Tibial artery (tissue), 4 donors: ENCODE results near the gene THRB.

Source experiments
- DNase-seq, 2 donors: peaks; one replicate each; pipeline ENCODE4 v3.0.0-alpha.2; 2019
- H3K27ac ChIP-seq, 2 donors: fragments of 200-600 bp; sonication (generic) in 1 of 2; 1 replicate in 1 of 2; 2 replicates in 1 of 2; pipeline ENCODE4 v1.5.1; 2018 to 2019; ENCODE audit warnings: mild to moderate bottlenecking in 1 of 2
- H3K27me3 ChIP-seq, 2 donors: fragments of 200-600 bp; sonication (generic) in 1 of 2; one replicate each; pipeline versions ENCODE4 v1.5.1 to v1.6.0; 2016 to 2019
- H3K36me3 ChIP-seq, 3 donors: fragments of 200-600 bp; sonication (generic) in 2 of 3; one replicate each; pipeline ENCODE4 v1.5.1; 2016 to 2019; ENCODE audit warnings: mild to moderate bottlenecking in 2 of 3
- H3K4me1 ChIP-seq, 4 donors: fragments of 200-600 bp; sonication (generic) in 2 of 4; 1 replicate in 3 of 4; 2 replicates in 1 of 4; pipeline ENCODE4 v1.5.1; 2016 to 2019
- H3K4me3 ChIP-seq, 2 donors: fragments of 200-600 bp; sonication (generic) in 1 of 2; 1 replicate in 1 of 2; 2 replicates in 1 of 2; pipeline ENCODE4 v1.5.1; 2018 to 2019; ENCODE audit warnings: mild to moderate bottlenecking in 2 of 2
- H3K9me3 ChIP-seq, 3 donors: fragments of 200-600 bp; sonication (generic) in 1 of 3; one replicate each; pipeline ENCODE4 v1.5.1; 2016 to 2019
- CTCF ChIP-seq, 2 experiments: fragments of 200-600 bp in 1 of 2; fragments of 450-650 bp in 1 of 2; IDR thresholded peaks; one replicate each; pipeline ENCODE4 v1.5.1; 2017 to 2019; ENCODE audit warnings: antibody characterized with exemption in 2 of 2, mild to moderate bottlenecking in 1 of 2, moderate library complexity in 1 of 2
- intact Hi-C: fragments of 100-400 bp; cut with DNase I; formaldehyde crosslinking; loops from one replicate; pipeline ENCODE4 v1.15.0; 2023; ENCODE audit warnings: low total_unique reads

The THRB gene

DNA sequence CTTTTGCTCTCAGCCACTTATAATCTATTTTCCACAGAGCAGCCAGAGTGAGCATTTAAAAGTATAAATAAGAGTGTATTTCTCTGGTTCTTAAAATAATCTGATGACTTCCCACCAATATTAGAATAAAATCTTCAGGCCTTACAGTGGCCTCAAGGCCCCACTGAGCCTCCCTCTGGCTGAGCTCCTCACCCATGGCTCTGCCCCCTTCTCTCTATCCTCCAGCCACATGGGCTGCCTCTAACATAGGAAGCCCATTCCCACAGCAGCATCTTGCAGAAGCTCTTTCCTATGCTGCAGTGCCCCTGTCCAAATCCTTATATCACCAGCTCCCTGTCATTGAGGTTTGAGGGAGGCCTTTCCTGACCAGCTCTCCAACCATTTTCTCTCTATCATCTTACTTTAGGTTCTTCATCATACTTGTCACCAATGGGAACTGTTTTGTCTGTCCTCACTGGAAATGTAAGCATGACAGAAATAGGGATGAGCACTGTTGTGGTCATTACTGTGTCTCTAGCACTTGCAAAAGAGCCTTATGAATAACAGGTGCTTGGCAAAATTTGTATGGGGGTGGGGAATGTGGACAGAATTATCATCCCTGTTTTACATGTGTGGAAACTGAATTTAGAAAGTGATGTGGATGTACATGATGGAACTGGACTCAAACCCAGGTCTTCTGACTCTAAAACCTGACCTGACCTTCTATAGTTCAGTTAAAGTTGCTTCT is 299.0 kb downstream of the THRB start:
- no peaks in the 10 kb centered on the region for H3K36me3 ChIP-seq
- no peak overlapping the region for H3K27ac ChIP-seq
- no peak for TF ChIP-seq CTCF (IDR thresholded peaks at IDR 0.05)
- intact Hi-C loops, result no loop called here
- DNase-seq, result no peak
- no peak overlapping the region for H3K4me3 ChIP-seq
- no peaks in the 10 kb centered on the region for H3K27me3 ChIP-seq
- peaks cover 0 to 41% (median 11%) of the 10 kb centered on the region in 4 donors for H3K4me1 ChIP-seq
- H3K9me3 ChIP-seq, result no peaks in the 10 kb centered on the region

DNA sequence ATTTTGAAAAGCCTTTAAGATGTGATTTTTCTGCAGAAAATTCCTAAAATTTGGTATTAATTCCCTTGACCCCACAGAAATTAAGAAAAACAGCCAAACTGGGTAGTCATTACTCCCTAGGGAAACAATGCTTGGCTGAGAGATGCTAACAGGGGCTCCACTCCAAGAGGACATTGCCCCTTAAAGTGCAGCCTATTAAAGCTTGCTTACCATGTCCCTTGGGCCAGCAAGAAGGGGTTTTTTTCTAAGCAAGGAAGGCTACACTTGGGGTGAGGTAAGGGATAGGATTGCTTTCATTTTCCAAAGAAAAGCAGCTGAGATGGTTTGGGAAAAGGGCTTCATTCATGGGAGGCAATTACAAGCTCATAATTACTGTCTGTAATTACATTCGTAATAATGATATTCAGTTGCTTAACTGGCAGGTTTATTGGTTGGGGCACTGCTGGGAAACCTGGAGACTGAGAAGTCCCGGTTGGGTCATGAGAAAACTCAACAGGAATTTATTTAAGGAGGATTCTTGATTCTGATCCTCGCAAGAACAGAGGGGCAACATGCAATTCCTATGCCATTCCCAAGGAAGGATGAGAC is 302.1 kb downstream of the THRB start:
- no peak for DNase-seq
- Histone ChIP-seq H3K4me3 (no peak overlapping the region), H3K36me3 (no peaks in the 10 kb centered on the region), H3K9me3 (no peaks in the 10 kb centered on the region), H3K27ac (no peak overlapping the region), H3K27me3 (no peaks in the 10 kb centered on the region), H3K4me1 (peaks cover 0 to 50% (median 11%) of the 10 kb centered on the region in 4 donors)
- no peak for TF ChIP-seq CTCF (IDR thresholded peaks at IDR 0.05)
- intact Hi-C loops, result no loop called here

GRCh38 chr3:24191801-24192403 is 302.7 kb downstream of the THRB start:
- Histone ChIP-seq H3K27ac (no peak overlapping the region), H3K4me3 (no peak overlapping the region), H3K27me3 (no peaks in the 10 kb centered on the region), H3K9me3 (no peaks in the 10 kb centered on the region), H3K4me1 (peaks cover 0 to 44% (median 11%) of the 10 kb centered on the region in 4 donors), H3K36me3 (no peaks in the 10 kb centered on the region)
- TF ChIP-seq CTCF (IDR thresholded peaks at IDR 0.05), result no peak
- intact Hi-C loops, result no loop called here
- DNase-seq, result no peak

GRCh38 chr3:24190256-24190655 is 304.4 kb downstream of the THRB start:
- Histone ChIP-seq H3K9me3 (no peaks in the 10 kb centered on the region), H3K4me1 (peaks cover 0 to 46% (median 17%) of the 10 kb centered on the region in 4 donors), H3K27ac (no peak overlapping the region), H3K4me3 (no peak overlapping the region), H3K27me3 (no peaks in the 10 kb centered on the region), H3K36me3 (no peaks in the 10 kb centered on the region)
- intact Hi-C loops, result no loop called here
- no peak for DNase-seq
- TF ChIP-seq CTCF (IDR thresholded peaks at IDR 0.05), result no peak

DNA sequence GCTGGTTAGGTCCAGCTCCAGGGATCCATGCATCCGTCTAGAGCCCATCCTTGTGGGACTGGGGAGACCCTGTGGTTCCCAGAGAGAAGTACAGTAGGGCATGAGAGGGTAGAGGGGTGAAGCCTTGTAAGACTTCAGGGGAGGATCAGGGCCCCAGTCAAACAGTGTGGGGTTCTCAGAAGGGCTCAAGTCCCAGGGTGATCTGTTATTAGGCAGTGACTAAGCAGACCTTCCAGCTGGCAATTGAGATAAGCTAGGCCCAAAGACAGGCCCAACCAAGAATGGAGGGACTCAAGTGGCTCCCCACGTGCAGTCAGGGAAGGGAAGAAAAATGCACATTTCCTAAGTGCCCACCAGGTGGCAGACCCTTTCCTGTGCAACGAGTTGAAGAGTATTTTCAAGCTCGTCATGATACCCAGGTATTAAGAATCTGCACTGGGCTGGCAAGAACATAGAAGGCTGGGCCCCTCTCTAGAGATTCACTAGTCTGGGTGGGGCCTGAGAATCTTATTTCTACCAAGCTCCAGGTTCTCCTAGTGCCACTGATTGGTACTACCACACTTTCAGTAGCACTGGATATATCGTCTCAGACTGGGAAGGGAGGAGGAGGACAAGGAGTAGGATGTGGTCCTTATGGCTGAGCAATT is 308.8 kb downstream of the THRB start:
- DNase-seq, result no peak
- Histone ChIP-seq H3K4me3 (no peak overlapping the region), H3K27ac (peak overlapping the region; percentile 8 to 39), H3K4me1 (peaks cover 0 to 61% (median 13%) of the 10 kb centered on the region in 4 donors), H3K36me3 (no peaks in the 10 kb centered on the region), H3K27me3 (no peaks in the 10 kb centered on the region), H3K9me3 (no peaks in the 10 kb centered on the region)
- peak; percentile 54 to 61 for TF ChIP-seq CTCF (IDR thresholded peaks at IDR 0.05)
- intact Hi-C loops, result no loop called here
